H1 (cell line): ENCODE results near the gene CEP128. TPM values are rescaled to one million over a fixed set of nuclear protein-coding genes. Genes with fewer than 3 reads are reported as not detected.

Experiments
- CTCF ChIA-PET: fragments of 300-600 bp; sonication (Branson Sonifier 250); formaldehyde crosslinking; loops from one replicate; lab custom pipeline; 2021; ENCODE audit not compliant: partially characterized antibody; lab: Charles Lee
- POLR2A ChIA-PET: fragments of 300-600 bp; sonication (Branson Sonifier 250); formaldehyde crosslinking; loops from one replicate; lab custom pipeline; 2021; ENCODE audit warnings: inconsistent platforms; ENCODE audit not compliant: partially characterized antibody; lab: Charles Lee
- DNase-seq, 2 experiments: peaks; one replicate each; pipeline versions ENCODE4 v3.0.0 to v3.0.0-alpha.2; 2010 to 2022; ENCODE audit warnings: low spot score in 2 of 2, low read depth in 1 of 2, mixed read lengths in 1 of 2
- FAIRE-seq: peaks from 2 replicates; lab custom pipeline; 2011; peaks lifted over from hg19 to GRCh38; lab: Jason Lieb, UNC
- H2AFZ ChIP-seq: 2 replicates; pipeline ENCODE4 v1.8.1; 2012; ENCODE audit warnings: low read length, inconsistent platforms
- H2AK5ac ChIP-seq: 2 replicates; pipeline ENCODE4 v1.6.1; 2013; ENCODE audit warnings: low read depth, low read length
- H2BK120ac ChIP-seq: replicated peaks from 2 replicates; pipeline ENCODE3; 2013; ENCODE audit warnings: low read depth, low read length, inconsistent platforms
- H2BK12ac ChIP-seq: 2 replicates; pipeline ENCODE4 v1.6.1; 2013; ENCODE audit warnings: low read depth, low read length
- H2BK15ac ChIP-seq: 2 replicates; pipeline ENCODE4 v1.6.1; 2013; ENCODE audit warnings: low read length
- H2BK20ac ChIP-seq: 2 replicates; pipeline ENCODE4 v1.6.1; 2013; ENCODE audit warnings: low read length
- H2BK5ac ChIP-seq: 2 replicates; pipeline ENCODE4 v1.6.1; 2013; ENCODE audit warnings: low read depth, low read length
- H3K14ac ChIP-seq: 2 replicates; pipeline ENCODE4 v1.6.1; 2013; ENCODE audit warnings: inconsistent platforms; ENCODE audit not compliant: insufficient read length
- H3K18ac ChIP-seq: 2 replicates; pipeline ENCODE4 v1.6.1; 2013; ENCODE audit warnings: low read length; ENCODE audit errors: extremely low read depth
- H3K23ac ChIP-seq: 2 replicates; pipeline ENCODE4 v1.6.1; 2013; ENCODE audit warnings: inconsistent platforms; ENCODE audit not compliant: insufficient read length
- H3K23me2 ChIP-seq: 2 replicates; pipeline ENCODE4 v1.6.1; 2013; ENCODE audit warnings: low read depth, low read length
- H3K27ac ChIP-seq: 2 replicates; pipeline ENCODE4 v1.6.1; 2011; ENCODE audit warnings: low read depth, low read length, inconsistent platforms
- H3K27me3 ChIP-seq, 4 experiments: replicated peaks in 1 of 4; 1 replicate in 1 of 4; 2 replicates in 3 of 4; pipeline versions ENCODE4 v1.6.1 to v1.8.1; 2011 to 2013; ENCODE audit warnings: low read length in 3 of 4, mild to moderate bottlenecking in 3 of 4, inconsistent platforms in 2 of 4, mixed read lengths in 2 of 4, moderate library complexity in 1 of 4; ENCODE audit not compliant: control insufficient read depth in 3 of 4, insufficient read depth in 3 of 4; ENCODE audit errors: extremely low read depth in 1 of 4
- H3K36me3 ChIP-seq, 4 experiments: 2 replicates each; pipeline versions ENCODE4 v1.6.1 to v1.8.1; 2011 to 2013; ENCODE audit warnings: mild to moderate bottlenecking in 4 of 4, low read length in 3 of 4, moderate library complexity in 2 of 4, control low read depth in 1 of 4, inconsistent platforms in 1 of 4; ENCODE audit not compliant: insufficient read depth in 4 of 4, control insufficient read depth in 2 of 4
- H3K4ac ChIP-seq: replicated peaks from 2 replicates; pipeline ENCODE3; 2013; ENCODE audit warnings: low read length, low read depth, mixed read lengths, inconsistent platforms; ENCODE audit not compliant: insufficient read length
- H3K4me1 ChIP-seq, 4 experiments: replicated peaks in 1 of 4; 1 replicate in 1 of 4; 2 replicates in 3 of 4; pipeline versions ENCODE4 v1.6.1 to v1.8.1; 2011 to 2013; ENCODE audit warnings: low read length in 3 of 4, inconsistent platforms in 2 of 4, mixed read lengths in 1 of 4; ENCODE audit not compliant: insufficient read depth in 4 of 4, control insufficient read depth in 3 of 4
- H3K4me2 ChIP-seq, 2 experiments: 2 replicates each; pipeline versions ENCODE4 v1.6.1 to v1.8.1; 2011 to 2013; ENCODE audit warnings: low read depth in 2 of 2, low read length in 2 of 2, control low read depth in 1 of 2, inconsistent platforms in 1 of 2, mild to moderate bottlenecking in 1 of 2; ENCODE audit not compliant: insufficient read depth in 1 of 2
- H3K4me3 ChIP-seq, 4 experiments: fragments of 200-600, 300-600 bp in 1 of 4; sonication (generic), shearing (Covaris generic), sonication (Bioruptor Twin) in 1 of 4; 2 replicates each; pipeline versions ENCODE4 v1.5.1 to v1.8.1; 2011 to 2016; ENCODE audit warnings: low read length in 4 of 4, low read depth in 3 of 4, control low read depth in 2 of 4, inconsistent platforms in 2 of 4, mild to moderate bottlenecking in 2 of 4, mixed read lengths in 1 of 4, moderate library complexity in 1 of 4; ENCODE audit not compliant: insufficient read depth in 2 of 4; ENCODE audit errors: extremely low read depth in 1 of 4
- H3K56ac ChIP-seq: replicated peaks from 2 replicates; pipeline ENCODE3; 2013; ENCODE audit warnings: low read depth, mild to moderate bottlenecking, mixed read lengths, low read length, inconsistent platforms; ENCODE audit not compliant: insufficient read length
- H3K79me1 ChIP-seq: 2 replicates; pipeline ENCODE4 v1.6.1; 2013; ENCODE audit warnings: low read depth, low read length, control low read depth
- H3K79me2 ChIP-seq, 2 experiments: 2 replicates each; pipeline versions ENCODE4 v1.6.1 to v1.8.1; 2012 to 2013; ENCODE audit warnings: low read length in 2 of 2, mild to moderate bottlenecking in 2 of 2, inconsistent platforms in 1 of 2; ENCODE audit not compliant: insufficient read depth in 2 of 2, control insufficient read depth in 1 of 2
- H3K9ac ChIP-seq, 4 experiments: replicated peaks in 1 of 4; 1 replicate in 1 of 4; 2 replicates in 3 of 4; pipeline versions ENCODE4 v1.6.1 to v1.8.1; 2011 to 2013; ENCODE audit warnings: low read depth in 3 of 4, low read length in 3 of 4, control low read depth in 2 of 4, mild to moderate bottlenecking in 2 of 4, moderate library complexity in 2 of 4, inconsistent platforms in 1 of 4; ENCODE audit errors: extremely low read depth in 1 of 4
- H3K9me3 ChIP-seq, 2 experiments: 2 replicates each; pipeline versions ENCODE4 v1.6.1 to v1.8.1; 2012 to 2013; ENCODE audit warnings: mild to moderate bottlenecking in 2 of 2, moderate library complexity in 2 of 2, control low read depth in 1 of 2, inconsistent platforms in 1 of 2, low read depth in 1 of 2, low read length in 1 of 2, mixed read lengths in 1 of 2; ENCODE audit not compliant: insufficient read depth in 2 of 2
- H4K20me1 ChIP-seq, 2 experiments: replicated peaks in 1 of 2; 2 replicates each; pipeline versions ENCODE3 to v1.8.1; 2011 to 2013; ENCODE audit warnings: inconsistent platforms in 2 of 2, low read length in 2 of 2, mild to moderate bottlenecking in 1 of 2; ENCODE audit not compliant: insufficient read depth in 2 of 2, control insufficient read depth in 1 of 2
- H4K5ac ChIP-seq: 2 replicates; pipeline ENCODE4 v1.6.1; 2013; ENCODE audit warnings: low read length, low read depth, mixed read lengths, inconsistent platforms; ENCODE audit not compliant: insufficient read length
- H4K8ac ChIP-seq: 2 replicates; pipeline ENCODE4 v1.8.0; 2013; ENCODE audit warnings: mild to moderate bottlenecking, moderate library complexity, low read length, inconsistent platforms; ENCODE audit not compliant: insufficient read depth; ENCODE audit errors: extremely low read depth
- H4K91ac ChIP-seq: replicated peaks from 2 replicates; pipeline ENCODE3; 2013; ENCODE audit warnings: low read length, mixed read lengths, inconsistent platforms; ENCODE audit not compliant: insufficient read length
- EP300 ChIP-seq, 2 experiments: IDR thresholded peaks; 1 replicate in 1 of 2; 2 replicates in 1 of 2; pipeline ENCODE4 v1.6.1; 2011 to 2012; ENCODE audit warnings: low read depth in 2 of 2, low read length in 2 of 2, mild to moderate bottlenecking in 2 of 2, borderline replicate concordance in 1 of 2, inconsistent platforms in 1 of 2, moderate library complexity in 1 of 2
- EZH2 ChIP-seq: fragments of 200-600 bp; sonication (generic); IDR thresholded peaks from 2 replicates; pipeline ENCODE4 v1.7.1; 2012; ENCODE audit warnings: low read depth, mild to moderate bottlenecking, moderate library complexity, low read length, inconsistent platforms; ENCODE audit not compliant: severe bottlenecking
- RBBP5 ChIP-seq: IDR thresholded peaks from 2 replicates; pipeline ENCODE4 v1.7.1; 2012; ENCODE audit warnings: low read depth, mild to moderate bottlenecking, inconsistent platforms, low read length, moderate library complexity, borderline replicate concordance
- SAP30 ChIP-seq: fragments of 300-600 bp; sonication (generic); IDR thresholded peaks from 2 replicates; pipeline ENCODE4 v1.7.1; 2012; ENCODE audit warnings: low read length, moderate library complexity, mild to moderate bottlenecking, inconsistent platforms; ENCODE audit not compliant: insufficient read depth, insufficient replicate concordance
- SIX5 ChIP-seq: IDR thresholded peaks from 2 replicates; pipeline ENCODE4 v1.6.1; 2011; ENCODE audit warnings: mild to moderate bottlenecking, low read depth, low read length
- SUZ12 ChIP-seq: fragments of 200-600 bp; sonication (generic); IDR thresholded peaks from 2 replicates; pipeline ENCODE4 v1.6.1; 2012; ENCODE audit warnings: mild to moderate bottlenecking, inconsistent platforms, low read length, moderate library complexity, mixed read lengths
- WGBS, 2 experiments: shearing (Covaris generic) in 1 of 2; methylation state at CpG; one replicate each; pipeline versions ENCODE4 v1.1.6 to v1.1.7; 2013 to 2015; ENCODE audit warnings: low lambda C conversion rate in 2 of 2, mixed read lengths in 2 of 2, inconsistent platforms in 1 of 2, low coverage in 1 of 2, missing lambda C conversion rate in 1 of 2; ENCODE audit not compliant: insufficient replicate concordance in 2 of 2, insufficient coverage in 1 of 2, insufficient read length in 1 of 2; ENCODE audit errors: extremely low coverage in 1 of 2, missing lambda C conversion rate in 1 of 2; 5-methylcytosine and 5-hydroxymethylcytosine counted together
- polyA plus RNA-seq, 7 experiments: library from polyadenylated mRNA; depleted of rRNA in 3 of 7; stranded (reverse) in 5 of 7; unstranded in 2 of 7; fragments of >200 nt in 5 of 7; fragments of 200-250 nt in 2 of 7; gene quantifications; 1 replicate in 5 of 7; 2 replicates in 1 of 7; 4 replicates in 1 of 7; pipeline versions ENCODE4 v1.2.1 to v1.2.3, GENCODE V29; 2011 to 2013; ENCODE audit warnings: missing spikeins in 2 of 7, mixed read lengths in 2 of 7
- total RNA-seq: library from RNA; stranded (reverse); fragmentation: NEBNext Ultra II Directional; extraction: Animal tissue kit (Norgen Biotek cat#: 25700); gene quantifications from 2 replicates; pipeline ENCODE4 v1.2.1, GENCODE V29; 2021

The CEP128 gene
- total and polyA plus RNA-seq, 2 of the 8 experiments (the other 6 are each of a cell fraction or from before 2014, with no cell fraction given): 1.9 to 17.0 TPM

GRCh38 chr14:80956922-80957321 is 15.4 kb upstream of the CEP128 start:
- Histone ChIP-seq H3K23me2 (peaks cover 2% of the 10 kb centered on the region; the same call in 1 of the 2 replicates), H3K18ac (no peak overlapping the region), H2BK20ac (no peak overlapping the region), H4K91ac (no peak overlapping the region), H2AFZ (no peak overlapping the region), H3K4me1 (peaks cover 0 to 6% (median under 1%) of the 10 kb centered on the region in 4 experiments; a peak in 2 of 7 replicates), H3K27me3 (peaks cover 2 to 9% (median 6%) of the 10 kb centered on the region in 4 experiments; a peak in 5 of 7 replicates), H4K5ac (no peak overlapping the region), H3K36me3 (no peaks in the 10 kb centered on the region), H3K9me3 (no peaks in the 10 kb centered on the region), H3K56ac (no peak overlapping the region), H3K79me2 (no peaks in the 10 kb centered on the region), H3K14ac (no peak overlapping the region), H4K8ac (no peak overlapping the region), H2BK5ac (no peak overlapping the region), H3K9ac (no peak overlapping the region), H2BK15ac (no peak overlapping the region), H2AK5ac (no peak overlapping the region), H3K23ac (no peak overlapping the region), H3K4me2 (no peak overlapping the region), H3K79me1 (no peaks in the 10 kb centered on the region), H3K27ac (no peak overlapping the region), H4K20me1 (no peaks in the 10 kb centered on the region), H3K4ac (no peak overlapping the region), H2BK120ac (no peak overlapping the region), H3K4me3 (no peak overlapping the region), H2BK12ac (no peak overlapping the region)
- POLR2A ChIA-PET: no interaction called here
- DNase-seq: no peak
- no peak for TF ChIP-seq RBBP5
- no peak for TF ChIP-seq SIX5
- no peak for TF ChIP-seq SAP30
- TF ChIP-seq EP300 (IDR thresholded peaks at IDR 0.05; ENCODE audit: borderline replicate concordance in 1 of 2, low read depth in 2 of 2, low read length in 2 of 2): no peak
- TF ChIP-seq EZH2: no peak
- TF ChIP-seq SUZ12: no peak
- FAIRE-seq: no peak
- 100% methylated on average over 1 of the region's 1 CpG; no CpG with 5 or more reads in 1 of the 2 experiments for WGBS, 2 experiments
- CTCF ChIA-PET: interaction anchor here (0.6 to 5.1 kb wide), 6 partner anchors 18 to 508 kb away, joined by 3 to 64 read pairs (median 5); no protein-coding TSS in a partner anchor
